Liver (tissue), 9 donors: Measurements from ENCODE around the gene PNPLA1. TPM values are rescaled to one million over a fixed set of nuclear protein-coding genes. Genes with fewer than 3 reads are reported as not detected.

Source experiments
- DNase-seq: peaks from one replicate; pipeline ENCODE4 v3.0.0-alpha.2; 2017; ENCODE audit warnings: low spot score
- H3K27ac ChIP-seq, 2 donors: one replicate each; pipeline ENCODE4 v1.7.0; 2013; ENCODE audit warnings: inconsistent platforms in 2 of 2, low read length in 2 of 2, control low read depth in 1 of 2, low read depth in 1 of 2, mild to moderate bottlenecking in 1 of 2
- H3K27me3 ChIP-seq, 4 donors: one replicate each; pipeline versions ENCODE4 v1.6.1 to v1.7.0; 2013; ENCODE audit warnings: low read length in 3 of 4, inconsistent platforms in 1 of 4, mild to moderate bottlenecking in 1 of 4, moderate library complexity in 1 of 4; ENCODE audit not compliant: control insufficient read depth in 4 of 4, insufficient read depth in 4 of 4
- H3K36me3 ChIP-seq, 4 donors: one replicate each; pipeline versions ENCODE4 v1.6.1 to v1.7.0; 2013; ENCODE audit warnings: low read length in 3 of 4, mild to moderate bottlenecking in 3 of 4, low read depth in 1 of 4, moderate library complexity in 1 of 4; ENCODE audit not compliant: control insufficient read depth in 4 of 4, insufficient read depth in 3 of 4
- H3K4me1 ChIP-seq, 4 donors: one replicate each; pipeline versions ENCODE4 v1.6.1 to v1.7.0; 2013; ENCODE audit warnings: low read length in 3 of 4, mild to moderate bottlenecking in 3 of 4, moderate library complexity in 1 of 4; ENCODE audit not compliant: control insufficient read depth in 4 of 4, insufficient read depth in 4 of 4
- H3K4me3 ChIP-seq, 3 donors: one replicate each; pipeline versions ENCODE4 v1.6.1 to v1.7.0; 2013; ENCODE audit warnings: low read length in 3 of 3, control low read depth in 1 of 3, low read depth in 1 of 3, mild to moderate bottlenecking in 1 of 3
- H3K9ac ChIP-seq, 2 donors: one replicate each; pipeline ENCODE4 v1.7.0; 2013; ENCODE audit warnings: low read length in 2 of 2, mild to moderate bottlenecking in 2 of 2, moderate library complexity in 2 of 2, control low read depth in 1 of 2, low read depth in 1 of 2
- H3K9me3 ChIP-seq, 4 donors: one replicate each; pipeline versions ENCODE4 v1.6.1 to v1.7.0; 2013; ENCODE audit warnings: low read length in 3 of 4; ENCODE audit not compliant: control insufficient read depth in 4 of 4
- CTCF ChIP-seq: fragments of 150-350 bp; IDR thresholded peaks from 2 replicates; pipeline ENCODE4 v1.5.1; 2017; ENCODE audit warnings: improper control_type of control experiment, low read depth, low read length; ENCODE audit not compliant: missing input control
- EGR1 ChIP-seq, 2 donors: IDR thresholded peaks; 2 replicates each; pipeline ENCODE4 v1.6.1; 2016 to 2018; ENCODE audit warnings: antibody characterized with exemption in 2 of 2, low read depth in 2 of 2
- FOXA1 ChIP-seq: IDR thresholded peaks from 2 replicates; pipeline ENCODE4 v1.6.1; 2016; ENCODE audit warnings: antibody characterized with exemption
- FOXA2 ChIP-seq: IDR thresholded peaks from 2 replicates; pipeline ENCODE4 v1.6.1; 2016; ENCODE audit warnings: antibody characterized with exemption
- GABPA ChIP-seq, 2 donors: IDR thresholded peaks in 1 of 2; conservative IDR thresholded peaks in 1 of 2; 2 replicates each; pipeline ENCODE4 v1.6.1; 2016; ENCODE audit warnings: antibody characterized with exemption in 2 of 2, mild to moderate bottlenecking in 1 of 2, moderate library complexity in 1 of 2
- HNF4A ChIP-seq, 2 donors: conservative IDR thresholded peaks; 2 replicates each; pipeline ENCODE4 v1.6.1; 2016; ENCODE audit warnings: antibody characterized with exemption in 2 of 2, mild to moderate bottlenecking in 2 of 2
- HNF4G ChIP-seq: IDR thresholded peaks from 2 replicates; pipeline ENCODE4 v1.6.1; 2016; ENCODE audit warnings: antibody characterized with exemption
- JUND ChIP-seq, 2 donors: IDR thresholded peaks; 2 replicates each; pipeline ENCODE4 v1.6.1; 2016; ENCODE audit warnings: antibody characterized with exemption in 2 of 2
- MAX ChIP-seq: IDR thresholded peaks from 2 replicates; pipeline ENCODE4 v1.6.1; 2016; ENCODE audit warnings: antibody characterized with exemption
- NR2F2 ChIP-seq: IDR thresholded peaks from 2 replicates; pipeline ENCODE4 v1.6.1; 2016; ENCODE audit warnings: antibody characterized with exemption
- REST ChIP-seq: IDR thresholded peaks from 2 replicates; pipeline ENCODE4 v1.6.1; 2016; ENCODE audit warnings: antibody characterized with exemption, mild to moderate bottlenecking
- RXRA ChIP-seq, 2 donors: IDR thresholded peaks; 2 replicates each; pipeline ENCODE4 v1.6.1; 2017 to 2018; ENCODE audit warnings: antibody characterized with exemption in 2 of 2, mild to moderate bottlenecking in 1 of 2
- SP1 ChIP-seq: IDR thresholded peaks from 2 replicates; pipeline ENCODE4 v1.6.1; 2018; ENCODE audit warnings: antibody characterized with exemption, mild to moderate bottlenecking
- TAF1 ChIP-seq: conservative IDR thresholded peaks from 2 replicates; pipeline ENCODE4 v1.6.1; 2016; ENCODE audit warnings: antibody characterized with exemption, mild to moderate bottlenecking
- YY1 ChIP-seq: IDR thresholded peaks from 2 replicates; pipeline ENCODE4 v1.6.1; 2016; ENCODE audit warnings: antibody characterized with exemption, mild to moderate bottlenecking
- ZBTB33 ChIP-seq: IDR thresholded peaks from 2 replicates; pipeline ENCODE4 v1.6.1; 2016; ENCODE audit warnings: antibody characterized with exemption
- WGBS: extraction: QIAGEN DNeasy Blood & Tissue Kit; methylation state at CpG from one replicate; pipeline ENCODE4 v1.1.7; 2013; 5-methylcytosine and 5-hydroxymethylcytosine counted together
- polyA plus RNA-seq, 2 donors: library from polyadenylated mRNA; stranded (reverse) in 1 of 2; unstranded in 1 of 2; fragments of 200-250 nt in 1 of 2; fragments of >200 nt in 1 of 2; fragmentation: Nextera tagmentation in 1 of 2; extraction: Ambion mirVana in 1 of 2; gene quantifications; one replicate each; pipeline versions ENCODE4 v1.2.1 to v1.2.3, GENCODE V29; 2013 to 2015
- total RNA-seq, 2 donors: library from RNA; depleted of rRNA; stranded (reverse); fragments of >200 nt; gene quantifications; one replicate each; pipeline ENCODE4 v1.2.3, GENCODE V29; 2014
- TF ChIP-seq, protein P1 (sequence below): IDR thresholded peaks from 2 replicates; pipeline ENCODE4 v1.6.1; 2016; ENCODE audit warnings: antibody characterized with exemption
- donor health status: healthy.
- donor health status: healthy.
- donor health status: healthy.
- donor health status: healthy.
- donor health status: healthy.

The PNPLA1 gene
- total and polyA plus RNA-seq, 4 donors: 0.07 to 0.14 (median 0.08) TPM; not detected in 1

DNA sequence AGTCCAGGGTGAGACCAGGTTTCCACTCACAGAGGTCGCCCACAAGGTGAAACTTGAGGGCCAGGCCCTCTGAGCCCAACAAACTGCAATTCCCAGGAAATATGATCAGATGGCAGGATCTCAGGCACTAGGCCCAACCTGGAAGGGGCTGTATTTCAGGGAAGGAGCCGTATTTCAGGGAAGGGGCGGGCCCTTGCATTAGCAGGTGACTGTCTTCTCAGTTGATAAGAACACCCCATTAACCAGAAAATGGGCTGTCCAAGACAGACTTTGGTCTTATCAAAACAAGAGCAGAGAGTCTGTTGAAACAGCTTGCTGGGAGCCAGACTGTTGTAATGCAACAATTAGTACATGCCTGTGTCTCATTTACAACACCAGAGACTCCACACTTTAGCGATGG is 77.8 kb downstream of the PNPLA1 start (continued):
- TF ChIP-seq ZBTB33 (no peak), NR2F2 (no peak)

DNA sequence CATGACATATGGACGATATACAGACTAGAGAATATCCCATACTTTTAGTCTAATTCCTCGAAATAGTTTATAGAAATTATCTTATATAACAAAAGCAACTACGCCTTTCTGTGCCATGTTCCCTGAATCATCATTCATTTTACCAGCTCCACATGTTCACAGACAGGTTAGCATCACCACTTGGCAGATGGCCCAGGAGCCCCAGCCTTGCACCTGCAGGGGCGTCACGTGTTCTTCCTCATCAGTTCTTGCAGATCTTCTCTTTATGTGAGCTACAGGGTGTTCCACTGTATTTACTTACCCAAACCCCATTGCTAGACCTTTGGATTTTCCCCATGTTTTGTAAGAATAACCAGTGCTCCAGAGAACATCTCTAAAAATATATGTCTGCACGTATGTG is 79.4 kb downstream of the PNPLA1 start:
- no peak overlapping the region for H3K4me3 ChIP-seq
- H3K27me3 ChIP-seq: no peaks in the 10 kb centered on the region
- 65% methylated on average over 6 of the region's 6 CpGs for WGBS
- no peaks in the 10 kb centered on the region for H3K36me3 ChIP-seq
- no peak for DNase-seq
- no peak overlapping the region for H3K27ac ChIP-seq
- no peak overlapping the region for H3K9ac ChIP-seq
- H3K4me1 ChIP-seq: no peaks in the 10 kb centered on the region
- TF ChIP-seq CTCF (no peak), YY1 (no peak), ZBTB33 (no peak), FOXA1 (no peak), MAX (no peak), GABPA (IDR thresholded peaks at IDR 0.05 in 1 of 2, conservative IDR thresholded peaks at IDR 0.05 in 1 of 2) (no peak)
- no peaks in the 10 kb centered on the region for H3K9me3 ChIP-seq

GRCh38 chr6:36350082-36350481 is 80.2 kb downstream of the PNPLA1 start:
- no peaks in the 10 kb centered on the region for H3K9me3 ChIP-seq
- no peak overlapping the region for H3K27ac ChIP-seq
- no peak for DNase-seq
- no peak overlapping the region for H3K4me3 ChIP-seq
- WGBS: 78% methylated on average over 4 of the region's 4 CpGs
- no peaks in the 10 kb centered on the region for H3K27me3 ChIP-seq
- H3K4me1 ChIP-seq: no peaks in the 10 kb centered on the region
- no peaks in the 10 kb centered on the region for H3K36me3 ChIP-seq
- H3K9ac ChIP-seq: no peak overlapping the region
- TF ChIP-seq, protein P1, sequence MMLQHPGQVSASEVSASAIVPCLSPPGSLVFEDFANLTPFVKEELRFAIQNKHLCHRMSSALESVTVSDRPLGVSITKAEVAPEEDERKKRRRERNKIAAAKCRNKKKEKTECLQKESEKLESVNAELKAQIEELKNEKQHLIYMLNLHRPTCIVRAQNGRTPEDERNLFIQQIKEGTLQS: no peak
- no peak for TF ChIP-seq SP1
- no peak for TF ChIP-seq REST
- TF ChIP-seq RXRA (IDR thresholded peaks at IDR 0.05): no peak
- TF ChIP-seq CTCF: no peak
- no peak for TF ChIP-seq YY1
- no peak for TF ChIP-seq TAF1
- TF ChIP-seq HNF4A (conservative IDR thresholded peaks at IDR 0.05): no peak
- no peak for TF ChIP-seq FOXA1
- TF ChIP-seq HNF4G: no peak
- TF ChIP-seq EGR1 (IDR thresholded peaks at IDR 0.05; ENCODE audit: low read depth in 2 of 2): no peak
- TF ChIP-seq MAX: no peak
- TF ChIP-seq FOXA2: no peak
- no peak for TF ChIP-seq GABPA (IDR thresholded peaks at IDR 0.05 in 1 of 2, conservative IDR thresholded peaks at IDR 0.05 in 1 of 2)
- no peak for TF ChIP-seq JUND (IDR thresholded peaks at IDR 0.05)
